Measurements from ENCODE around the gene CRYGN.

CRYGN gene

DNA sequence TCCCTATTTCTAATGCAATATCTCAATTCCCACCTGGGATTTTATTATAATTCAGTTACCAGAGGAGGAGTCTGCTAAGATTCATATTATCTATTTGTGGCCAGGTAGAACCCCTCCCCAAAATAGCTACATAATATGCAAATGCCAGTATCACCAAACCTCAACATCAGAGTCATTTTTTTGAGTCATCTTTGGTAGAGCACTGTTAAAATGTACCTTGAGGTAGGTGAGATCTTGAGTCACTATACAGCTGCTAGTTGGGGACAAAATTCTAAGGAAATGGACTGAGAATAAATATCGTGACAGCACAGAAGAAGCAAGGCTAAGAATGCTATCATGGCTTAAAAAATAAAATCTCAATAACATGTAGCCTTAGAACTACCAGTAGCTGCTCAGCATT is 4.7 kb upstream of the CRYGN start:
- H3K27ac ChIP-seq: no peak overlapping the region
- no peak for DNase-seq (ENCODE audit: low read depth, low spot score)

DNA sequence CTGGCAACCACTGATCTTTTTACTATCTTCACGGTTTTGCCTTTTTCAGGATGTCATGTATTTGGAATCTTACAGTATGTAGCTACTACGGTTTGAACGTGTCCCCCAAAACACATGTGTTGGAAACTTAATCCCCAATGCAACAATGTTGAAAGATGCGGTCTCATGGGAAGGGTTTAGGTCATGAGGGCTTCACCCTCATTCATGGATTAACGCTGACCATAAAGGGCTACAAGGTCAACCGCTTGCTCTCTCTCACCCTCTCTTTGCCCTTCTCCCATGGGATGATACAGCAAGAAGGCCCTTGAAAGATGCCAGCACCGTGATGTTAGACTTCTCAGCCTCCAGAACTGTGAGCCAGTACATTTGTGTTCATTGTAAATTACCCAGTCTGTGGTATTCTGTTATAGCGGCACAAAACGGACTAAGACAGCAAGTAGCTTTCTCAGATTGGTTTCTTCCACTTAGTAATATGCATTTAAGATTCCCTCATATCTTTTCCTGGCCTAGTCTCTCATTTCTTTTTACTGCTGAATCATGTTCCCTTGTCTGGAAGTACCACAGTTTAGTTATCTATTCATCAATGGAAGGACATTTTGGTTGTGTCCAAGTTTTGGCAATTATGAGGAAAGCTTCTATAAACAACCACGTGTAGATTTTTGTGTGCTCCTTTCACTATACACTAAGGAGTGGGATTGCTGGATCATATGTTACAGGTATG is 3.0 kb upstream of the CRYGN start:
- DNase-seq (ENCODE audit: low read depth, low spot score): no peak

DNA sequence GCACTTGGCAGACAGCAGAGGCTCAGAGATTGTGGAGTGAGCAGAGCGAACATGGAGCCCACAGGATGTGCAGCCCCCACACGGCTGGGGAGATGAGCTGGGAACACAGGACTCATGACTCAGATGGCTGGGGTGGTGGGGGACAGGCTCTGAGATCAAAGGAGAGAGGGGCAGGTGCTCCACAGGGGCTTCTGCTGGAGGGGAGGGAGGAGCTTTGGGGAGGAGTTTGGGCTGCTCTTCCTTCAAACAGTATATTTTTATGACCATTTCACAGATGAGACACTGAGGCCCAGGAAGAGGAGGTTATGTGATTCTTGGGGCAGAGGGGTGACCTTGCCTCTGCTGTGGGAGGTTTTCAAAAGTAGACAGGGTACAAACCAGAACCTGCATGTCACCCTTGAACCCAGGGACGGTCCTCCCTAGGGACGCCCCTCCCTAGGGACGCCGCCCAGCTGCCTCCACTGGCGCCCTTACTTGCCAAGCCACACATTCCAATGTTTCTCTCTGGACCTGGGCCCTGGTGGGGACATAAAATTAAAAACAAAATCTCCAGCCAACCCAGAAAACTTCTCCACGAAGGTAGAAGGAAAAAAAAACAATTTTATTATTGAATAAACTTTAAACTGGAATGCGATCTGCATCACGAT is 981 bp upstream of the CRYGN start:
- no peak for DNase-seq (ENCODE audit: low read depth, low spot score)
- H3K27ac ChIP-seq: no peak overlapping the region

More for the DNA sequence above, 3.0 kb upstream of the CRYGN start:
- H3K27ac ChIP-seq: no peak overlapping the region

DNA sequence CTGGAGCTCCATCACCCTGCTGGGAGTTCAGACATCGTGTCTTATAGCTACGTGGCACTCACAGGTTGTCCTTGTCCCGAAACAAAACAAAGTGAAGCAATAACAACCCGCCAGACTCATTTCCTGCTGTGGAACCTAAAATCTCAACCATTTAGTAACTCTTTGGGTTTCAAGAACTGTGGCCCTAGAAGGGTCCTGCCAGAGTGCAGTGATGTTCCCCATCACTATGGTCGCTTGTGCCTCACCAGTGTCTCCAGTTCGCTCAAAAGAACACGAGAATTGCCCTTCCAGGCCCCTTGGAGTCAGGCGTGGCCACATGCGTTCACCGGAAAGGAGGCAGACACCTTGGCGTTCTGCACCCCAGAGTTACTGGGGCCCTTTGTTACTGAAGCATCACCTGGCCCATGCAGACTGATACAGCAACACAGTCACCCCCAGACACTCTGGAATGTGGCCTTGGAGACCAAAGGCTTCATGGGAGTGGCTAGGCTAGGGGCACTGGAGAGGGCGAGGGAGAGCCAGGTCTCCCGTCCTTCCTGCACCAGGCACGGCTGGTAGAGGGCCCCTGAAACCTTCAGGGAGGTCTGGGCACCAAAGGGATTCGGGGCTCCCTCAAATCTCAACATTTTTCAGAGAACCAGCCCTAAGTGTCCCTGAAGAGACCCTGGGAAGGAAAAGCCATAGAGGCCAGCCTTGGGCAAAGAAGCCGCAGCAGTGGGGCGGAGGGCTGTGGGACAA is 908 bp downstream of the CRYGN start:
- DNase-seq (ENCODE audit: low read depth, low spot score): no peak
- no peak overlapping the region for H3K27ac ChIP-seq

DNA sequence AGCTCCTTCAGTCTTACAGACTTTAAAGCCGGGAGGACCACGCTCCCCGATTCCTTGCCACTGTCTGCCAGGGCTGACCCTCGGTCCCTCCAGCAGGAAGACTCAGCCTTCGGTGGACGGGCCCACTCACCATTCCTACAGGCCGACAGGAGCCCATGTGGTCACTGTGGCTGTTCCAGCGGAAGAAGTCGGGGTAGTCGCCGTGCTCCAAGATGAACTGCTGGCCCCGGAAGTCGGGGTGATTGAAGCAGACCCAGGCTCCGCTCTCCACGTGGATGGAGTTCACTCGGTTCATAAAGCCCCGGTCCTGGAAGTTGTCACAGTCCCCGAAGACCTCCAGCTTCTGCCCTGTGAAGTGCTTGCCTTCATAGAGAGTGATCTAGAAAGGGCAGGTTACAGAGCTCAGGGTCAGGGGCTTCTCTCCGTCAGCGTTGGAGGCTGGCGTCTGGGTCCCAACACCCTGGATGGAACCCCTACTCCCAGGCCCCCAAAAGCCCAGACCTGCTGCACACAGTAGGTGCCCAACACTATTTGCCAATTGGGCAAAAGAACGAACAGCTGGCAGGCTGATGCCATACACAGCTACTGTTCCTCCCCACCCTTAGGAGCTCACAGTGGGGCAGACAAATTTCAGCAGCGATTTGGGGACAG is 1.9 kb downstream of the CRYGN start:
- no peak overlapping the region for H3K27ac ChIP-seq
- DNase-seq (ENCODE audit: low read depth, low spot score): no peak

DNA sequence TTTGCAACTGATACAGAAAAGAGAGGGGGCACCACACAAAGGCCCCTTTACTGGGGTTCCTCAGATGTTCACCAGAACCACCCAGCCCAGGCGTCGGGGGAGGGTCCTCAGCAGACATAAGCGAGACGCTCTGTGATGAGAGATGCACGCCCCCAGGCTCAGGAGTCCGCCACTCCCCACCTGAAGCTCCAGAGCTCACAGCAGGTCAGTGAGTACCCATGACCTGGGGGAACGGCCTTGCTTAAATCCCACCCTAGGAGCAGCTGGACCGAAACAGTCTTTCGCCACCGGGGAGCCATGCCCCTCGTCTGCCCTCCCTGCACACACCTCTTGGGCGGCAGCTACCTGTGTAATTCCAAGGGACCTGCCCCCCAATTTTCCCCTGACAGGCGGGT is 2.8 kb downstream of the CRYGN start:
- H3K27ac ChIP-seq: no peak overlapping the region
- DNase-seq (ENCODE audit: low read depth, low spot score): no peak

DNA sequence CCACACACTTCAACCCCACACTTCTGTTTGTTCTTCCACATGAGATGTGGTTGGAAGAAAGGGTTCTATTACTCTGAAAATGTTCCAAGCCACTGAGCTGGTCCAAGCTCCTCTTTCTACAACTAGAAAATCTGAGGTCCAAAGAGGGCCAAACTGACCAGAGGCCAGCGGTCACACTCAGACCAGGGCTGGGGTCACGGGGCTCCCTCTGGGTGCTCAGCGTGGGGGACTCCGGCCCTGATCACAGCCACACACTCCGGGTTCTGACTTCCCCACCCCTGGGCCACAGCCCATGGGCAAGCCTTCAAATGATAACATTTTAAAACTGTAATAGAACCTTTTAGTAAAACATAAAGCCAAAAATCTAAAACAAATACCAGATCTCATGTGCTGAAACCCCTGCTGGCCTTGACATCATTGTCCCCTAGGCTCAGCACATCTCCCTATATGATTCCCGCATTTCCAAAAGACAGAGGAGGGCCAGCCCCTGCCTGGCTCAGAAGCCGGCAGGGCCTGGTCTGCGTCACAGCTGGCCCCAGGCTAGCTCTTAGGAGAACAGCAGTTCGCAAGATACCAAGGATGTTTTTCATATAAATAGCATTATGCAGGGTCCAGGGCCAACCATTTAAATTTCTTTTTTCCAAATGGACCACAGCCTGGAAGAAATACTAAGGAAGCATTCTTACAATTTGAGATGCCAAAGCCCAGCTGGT is 3.3 kb downstream of the CRYGN start:
- no peak for DNase-seq (ENCODE audit: low read depth, low spot score)
- no peak overlapping the region for H3K27ac ChIP-seq

DNA sequence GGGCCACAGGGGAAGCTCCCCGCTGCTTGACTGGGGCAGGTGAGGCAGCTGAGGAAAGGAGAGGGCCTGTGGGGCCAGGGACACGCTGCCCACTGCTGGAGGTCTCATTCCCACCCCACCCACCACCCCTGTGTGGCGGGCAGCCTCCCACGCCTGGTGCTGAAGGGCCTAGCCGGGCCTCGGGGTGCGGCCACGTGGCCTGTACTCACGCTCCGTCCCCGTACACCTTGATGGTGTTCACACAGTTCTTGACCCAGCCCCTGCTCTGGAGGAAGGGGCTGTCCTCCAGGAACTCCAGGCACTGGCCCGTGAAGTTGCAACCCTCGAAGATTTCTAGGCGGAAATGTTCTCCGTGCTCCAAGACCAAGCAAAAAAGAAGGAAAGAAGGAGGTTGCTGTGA is 4.0 kb downstream of the CRYGN start:
- no peak overlapping the region for H3K27ac ChIP-seq
- no peak for DNase-seq (ENCODE audit: low read depth, low spot score)

DNA sequence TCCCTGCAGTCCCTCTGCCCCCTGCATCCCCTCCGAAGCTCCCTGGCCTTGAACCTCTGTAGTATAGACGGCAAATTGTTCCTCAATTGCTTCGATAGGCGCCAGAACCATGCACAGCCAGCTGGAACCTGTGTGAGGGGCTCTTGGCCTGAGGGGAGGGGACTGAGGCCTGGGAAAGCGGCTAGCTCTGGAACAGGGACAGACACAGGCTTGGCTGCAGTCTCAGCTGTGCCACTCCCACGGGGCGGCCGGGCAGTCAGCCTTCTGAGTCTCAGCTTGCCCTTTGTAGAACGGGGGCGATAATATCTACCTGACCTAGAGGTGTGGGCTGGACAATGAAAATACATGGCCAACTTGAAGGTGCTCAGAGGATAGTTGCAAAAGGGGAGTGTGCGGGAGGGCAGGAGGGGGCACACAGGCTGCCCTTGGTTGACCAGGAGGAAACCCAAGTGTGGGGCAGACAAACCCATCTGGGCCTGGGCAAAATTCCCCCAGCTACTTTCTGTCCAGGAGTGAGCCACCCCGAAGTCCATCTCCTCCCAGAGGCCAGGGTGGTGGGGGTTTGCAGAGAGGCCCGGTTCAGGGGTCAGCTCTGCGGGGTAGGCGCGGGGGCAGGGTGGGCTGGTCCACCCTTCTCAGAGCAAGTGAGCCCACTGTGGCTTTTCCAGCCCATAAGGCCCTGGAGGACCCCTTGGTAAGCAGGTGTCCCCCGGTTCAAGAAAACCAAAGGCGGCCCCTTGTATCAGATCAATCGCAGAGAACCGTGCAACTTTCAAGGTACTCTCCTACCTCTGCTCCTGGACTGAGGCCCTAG is 4.6 kb downstream of the CRYGN start:
- no peak overlapping the region for H3K27ac ChIP-seq
- DNase-seq (ENCODE audit: low read depth, low spot score): no peak

DNA sequence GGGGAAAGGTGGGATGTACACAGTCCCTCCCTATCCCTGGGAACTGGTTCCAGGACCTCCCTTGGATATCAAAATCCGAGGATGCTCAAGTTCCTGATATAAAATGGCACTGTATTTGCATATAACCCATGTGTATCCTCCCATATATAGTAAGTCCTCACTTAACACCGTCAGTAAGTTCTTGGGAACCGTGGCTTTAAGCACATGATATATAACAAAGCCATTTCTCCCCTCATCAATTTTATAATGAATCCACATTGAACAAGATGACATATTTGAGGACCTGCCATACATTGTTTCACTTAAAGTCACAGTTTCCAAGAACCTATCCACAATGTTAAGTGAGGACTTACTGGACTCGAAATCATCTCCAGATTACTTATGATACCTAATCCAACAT is 5.4 kb downstream of the CRYGN start:
- no peak overlapping the region for H3K27ac ChIP-seq
- DNase-seq (ENCODE audit: low read depth, low spot score): no peak

DNA sequence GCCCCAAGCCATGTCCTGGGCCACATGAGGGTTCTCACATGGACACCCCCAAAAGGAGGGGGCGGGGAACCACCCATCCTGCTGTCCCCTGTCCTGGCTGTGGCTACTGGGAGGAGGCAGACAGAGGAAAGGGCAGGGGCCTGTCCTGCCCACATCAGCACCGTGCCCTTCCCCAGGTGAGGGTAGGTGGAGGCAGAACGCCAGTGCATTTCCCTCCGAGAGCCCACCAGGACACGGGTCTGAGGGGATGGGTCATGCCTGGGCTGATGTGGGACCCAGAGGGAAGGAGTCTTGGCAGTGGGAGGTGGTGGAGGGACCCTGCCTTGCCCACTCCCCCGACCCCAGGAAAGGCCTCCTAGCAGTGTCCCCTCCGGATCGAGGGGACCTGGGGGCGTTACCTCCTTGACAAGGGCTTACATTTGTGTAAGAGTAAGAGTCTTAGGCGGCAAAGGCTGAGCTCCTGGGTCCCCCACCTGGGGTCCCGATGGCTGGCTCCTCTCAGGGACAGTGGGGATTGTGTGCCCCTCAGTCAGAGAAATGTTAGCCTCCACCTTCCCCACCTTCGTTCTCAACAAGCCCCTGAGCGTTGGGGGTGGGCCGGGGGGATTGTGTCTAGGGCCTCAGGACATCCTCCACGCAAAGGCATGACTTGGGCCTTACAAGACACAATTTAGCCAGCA is 6.1 kb downstream of the CRYGN start:
- H3K27ac ChIP-seq: no peak overlapping the region
- no peak for DNase-seq (ENCODE audit: low read depth, low spot score)

DNA sequence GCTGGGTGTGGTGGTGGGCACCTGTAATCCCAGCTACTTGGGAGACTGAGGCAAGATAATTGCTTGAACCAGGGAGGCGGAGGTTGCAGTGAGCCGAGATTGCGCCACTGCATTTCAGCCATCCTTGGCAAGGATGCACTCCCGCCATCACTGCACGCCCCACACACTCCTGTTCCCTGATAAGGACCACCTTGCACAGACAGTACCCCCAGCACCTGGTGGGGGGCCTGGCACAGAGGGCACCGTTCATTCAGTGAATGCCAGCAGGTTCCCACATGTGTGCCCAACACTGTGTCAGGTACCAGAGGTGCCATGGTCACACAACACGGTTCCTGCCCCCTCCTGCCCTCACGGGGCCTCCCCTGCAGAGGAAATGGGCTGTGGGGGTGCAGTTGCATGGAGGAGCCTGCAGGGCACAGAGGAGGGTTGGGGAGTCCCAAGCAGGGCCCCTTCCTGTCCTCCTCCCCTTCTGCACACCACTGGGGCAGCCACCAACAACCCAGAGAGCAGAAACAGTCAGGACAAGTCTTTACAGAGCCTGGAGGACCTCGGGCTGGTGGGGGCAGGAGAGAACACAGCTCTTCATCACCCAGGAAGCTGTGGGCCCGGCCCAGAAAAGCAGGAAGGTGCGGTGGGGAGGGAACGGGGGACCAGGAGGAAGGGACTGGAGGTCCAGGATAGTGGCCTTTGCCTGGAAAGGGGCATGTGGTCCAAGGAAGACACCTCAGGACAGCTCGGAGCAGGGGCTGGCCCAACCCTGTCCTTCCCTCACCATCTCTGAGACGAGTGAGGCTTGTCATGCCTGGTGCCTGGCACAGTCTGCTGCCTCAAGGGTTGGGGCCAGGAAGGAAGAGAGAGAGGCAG is 7.1 kb downstream of the CRYGN start:
- no peak for DNase-seq (ENCODE audit: low read depth, low spot score)

DNA sequence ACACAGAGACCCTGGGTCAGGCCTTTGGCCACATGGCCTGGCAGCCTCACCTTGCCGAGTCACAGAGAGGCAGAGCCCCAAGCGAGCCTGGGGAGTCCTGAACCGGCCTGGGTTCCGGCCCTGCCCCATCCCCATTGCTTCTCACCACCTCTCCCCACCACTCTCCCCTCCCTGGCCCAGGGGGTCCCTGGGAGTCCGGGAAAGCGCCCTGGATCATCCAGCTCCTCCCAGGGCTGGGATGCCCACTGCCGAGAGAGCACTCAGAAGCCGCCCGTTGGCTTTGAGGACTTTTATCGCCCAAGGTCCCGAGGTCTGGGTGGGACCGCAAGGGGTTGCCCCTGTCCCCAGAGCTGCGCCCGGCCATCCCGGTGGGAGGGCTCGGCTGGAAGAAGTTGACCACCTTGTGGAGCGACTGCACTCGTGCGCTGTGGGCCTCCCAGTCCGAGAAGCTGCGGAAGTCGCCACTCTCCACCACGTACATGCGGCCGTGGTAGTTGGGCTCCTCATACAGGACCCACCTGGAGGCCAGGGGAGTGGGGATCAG is 8.1 kb downstream of the CRYGN start:
- H3K27ac ChIP-seq: no peak overlapping the region
- no peak for DNase-seq (ENCODE audit: low read depth, low spot score)

More for the DNA sequence above, 7.1 kb downstream of the CRYGN start:
- H3K27ac ChIP-seq: no peak overlapping the region

DNA sequence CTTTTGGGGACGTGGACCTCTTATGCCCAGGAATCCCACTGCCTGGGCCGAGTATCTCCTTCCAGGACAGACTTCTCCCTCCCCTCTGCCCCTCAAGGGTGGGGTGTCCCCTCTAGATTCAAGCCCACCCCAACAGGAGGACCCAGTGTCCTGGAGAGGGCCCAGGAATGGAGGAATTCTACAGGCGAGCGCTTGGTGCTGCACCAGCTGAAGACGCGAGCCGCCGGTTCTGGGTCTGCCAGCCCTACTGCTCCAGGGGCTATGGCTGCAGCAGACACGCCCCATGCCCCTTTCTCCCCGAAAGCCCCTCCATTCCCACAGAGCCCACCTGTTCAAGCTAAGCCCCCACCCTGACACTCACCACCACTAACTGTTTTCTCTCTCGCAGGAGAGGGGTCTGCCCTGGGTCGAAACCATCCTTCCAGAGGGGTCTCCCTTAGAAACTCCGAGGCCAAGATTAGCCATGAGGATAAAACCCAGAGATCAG is 8.6 kb downstream of the CRYGN start:
- no peak for DNase-seq (ENCODE audit: low read depth, low spot score)
- H3K27ac ChIP-seq: no peak overlapping the region

DNA sequence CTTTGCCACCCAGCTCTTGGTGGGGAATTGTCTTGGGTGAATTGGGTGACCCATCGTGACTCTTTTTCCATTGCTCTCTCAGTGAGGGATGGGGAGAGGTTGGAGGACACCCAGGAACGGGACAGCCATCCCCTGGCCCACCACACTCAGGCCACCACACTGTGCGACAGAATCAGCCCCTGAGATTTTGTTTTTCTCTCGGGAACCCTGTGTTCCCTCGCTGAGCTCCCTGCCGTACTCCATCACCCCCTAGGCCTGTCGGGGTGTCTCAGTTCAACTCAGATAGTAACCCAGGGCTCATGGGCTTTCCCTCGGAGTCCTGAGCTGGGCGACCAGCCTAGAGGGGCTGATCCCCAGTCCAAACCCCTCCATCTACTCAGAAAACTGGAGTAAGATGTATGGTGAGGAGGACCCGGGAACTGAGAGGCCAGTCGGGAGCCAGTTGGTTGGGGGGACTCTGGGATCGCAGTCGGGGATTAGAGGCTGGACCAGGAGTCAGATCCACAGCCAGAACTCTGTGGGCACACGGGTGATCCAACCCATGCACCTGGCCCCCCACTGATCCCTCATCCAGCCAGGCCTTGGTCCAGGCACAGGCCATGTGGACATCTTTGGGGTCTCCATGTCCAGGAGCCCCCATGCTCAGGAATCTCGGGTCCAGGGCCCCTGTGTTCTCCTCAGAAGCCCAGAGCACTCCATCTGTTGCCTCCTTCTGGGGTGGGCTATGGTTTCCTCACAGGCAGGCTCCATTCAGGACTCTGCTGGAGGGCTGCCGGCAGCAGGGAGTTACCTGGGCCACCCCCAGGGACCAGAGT is 9.3 kb downstream of the CRYGN start:
- H3K27ac ChIP-seq: no peak overlapping the region

DNA sequence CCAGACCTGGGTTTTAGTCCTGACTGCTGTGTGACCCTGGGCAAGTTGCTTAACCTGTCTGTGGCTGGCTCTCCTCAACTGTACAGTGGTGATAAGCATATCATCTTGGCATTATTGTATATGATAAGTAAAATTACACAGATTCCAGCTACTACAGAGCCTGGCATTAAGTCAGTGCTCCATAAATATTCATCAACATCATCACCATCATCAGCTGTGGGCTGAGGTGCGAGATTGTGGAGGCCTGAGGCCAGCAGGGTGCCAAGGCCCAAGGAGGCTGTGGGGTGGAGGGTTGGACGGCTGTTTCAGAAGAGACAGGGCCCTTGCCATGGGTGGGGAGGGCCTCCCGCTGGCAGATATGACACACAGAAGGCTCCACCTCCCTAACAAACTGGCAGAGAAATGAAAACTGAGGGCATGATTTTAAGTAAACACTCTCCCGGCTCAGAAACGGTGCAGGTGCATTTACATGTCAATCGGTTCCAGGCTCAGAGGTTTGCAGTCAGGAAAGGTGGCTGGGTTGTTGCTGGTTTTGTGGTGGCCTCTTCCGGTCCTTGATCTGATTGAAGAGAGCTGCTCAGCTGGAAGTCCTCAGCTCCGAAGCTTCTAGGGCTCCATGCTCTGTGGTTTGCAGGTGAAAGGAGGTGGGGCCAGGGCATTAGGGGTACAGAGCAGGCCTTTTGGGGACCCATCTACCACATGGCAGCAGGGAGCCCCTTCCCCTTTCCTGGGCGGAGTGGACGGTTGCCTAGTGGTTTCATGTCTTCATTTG is 10.2 kb downstream of the CRYGN start:
- no peak for DNase-seq (ENCODE audit: low read depth, low spot score)
- H3K27ac ChIP-seq: no peak overlapping the region

More for the DNA sequence above, 9.3 kb downstream of the CRYGN start:
- no peak for DNase-seq (ENCODE audit: low read depth, low spot score)
